SU-DHL-6 (cell line): ENCODE results near the gene TMEM11.

Source experiments
- H2AFZ ChIP-seq: fragments of 200-600 bp; sonication (generic); 2 replicates; pipeline ENCODE4 v1.6.1; 2014; ENCODE audit warnings: low read depth, mild to moderate bottlenecking, moderate library complexity, mixed read lengths, antibody characterized with exemption, low read length; ENCODE audit not compliant: severe bottlenecking
- H3F3A ChIP-seq: fragments of 200-600 bp; shearing (Covaris generic); 2 replicates; pipeline ENCODE4 v1.6.0; 2016; ENCODE audit warnings: antibody characterized with exemption, mild to moderate bottlenecking; ENCODE audit not compliant: insufficient read depth
- H3K27ac ChIP-seq: fragments of 200-600 bp; sonication (generic); 2 replicates; pipeline ENCODE4 v1.5.1; 2016; ENCODE audit warnings: low read depth, mild to moderate bottlenecking, low read length, moderate library complexity, mixed read lengths
- H3K27me3 ChIP-seq: fragments of 200-600 bp; sonication (generic), shearing (Covaris generic); 2 replicates; pipeline ENCODE4 v1.6.0; 2014; ENCODE audit warnings: mild to moderate bottlenecking, low read length
- H3K36me3 ChIP-seq: fragments of 200-600 bp; sonication (generic); 2 replicates; pipeline ENCODE4 v1.6.1; 2014; ENCODE audit warnings: mild to moderate bottlenecking, low read length, mixed read lengths
- H3K4me2 ChIP-seq: fragments of 300-600, 200-600 bp; shearing (Covaris generic), sonication (generic); 2 replicates; pipeline ENCODE4 v1.6.0; 2014; ENCODE audit warnings: low read length, low read depth, mild to moderate bottlenecking; ENCODE audit not compliant: poor library complexity, severe bottlenecking
- H3K4me3 ChIP-seq: fragments of 200-600 bp; sonication (generic); 2 replicates; pipeline ENCODE4 v1.5.1; 2014; ENCODE audit warnings: antibody characterized with exemption, low read length, mild to moderate bottlenecking, mixed read lengths; ENCODE audit not compliant: insufficient read depth, poor library complexity, severe bottlenecking
- H3K79me2 ChIP-seq: fragments of 200-600 bp; sonication (generic); 2 replicates; pipeline ENCODE4 v1.6.1; 2014; ENCODE audit warnings: mild to moderate bottlenecking, low read length, moderate library complexity; ENCODE audit not compliant: insufficient read depth
- H3K9ac ChIP-seq: fragments of 200-600 bp; sonication (generic); 2 replicates; pipeline ENCODE4 v1.7.0; 2014; ENCODE audit warnings: mild to moderate bottlenecking, low read length
- H3K9me2 ChIP-seq: fragments of 200-600 bp; sonication (generic); replicated peaks from 2 replicates; pipeline ENCODE4 v1.6.1; 2014; ENCODE audit warnings: low read length; ENCODE audit not compliant: insufficient read depth
- H3K9me3 ChIP-seq: fragments of 200-600 bp; sonication (generic); 2 replicates; pipeline ENCODE4 v1.6.1; 2014; ENCODE audit warnings: low read length, mixed read lengths; ENCODE audit not compliant: insufficient read depth
- H4K20me1 ChIP-seq: fragments of 200-600 bp; sonication (generic); 2 replicates; pipeline ENCODE4 v1.6.1; 2014; ENCODE audit warnings: low read depth, mild to moderate bottlenecking, antibody characterized with exemption, low read length, moderate library complexity, mixed read lengths
- CTCF ChIP-seq: fragments of 200-600 bp; sonication (generic); IDR thresholded peaks from one replicate; pipeline ENCODE4 v1.5.1; 2017; ENCODE audit warnings: antibody characterized with exemption, mild to moderate bottlenecking, low read length, moderate library complexity; ENCODE audit not compliant: insufficient read depth, poor library complexity, severe bottlenecking
- EZH2phosphoT487 ChIP-seq: fragments of 200-600 bp; sonication (generic), shearing (Covaris generic); conservative IDR thresholded peaks from 2 replicates; pipeline ENCODE4 v1.6.1; 2018; ENCODE audit warnings: mild to moderate bottlenecking, antibody characterized with exemption, low read length, moderate library complexity, mixed read lengths

Gene TMEM11

GRCh38 chr17:21166595-21167210 is 47.3 kb downstream of the TMEM11 start:
- Histone ChIP-seq H3F3A (no peaks in the 10 kb centered on the region), H3K27me3 (no peaks in the 10 kb centered on the region), H4K20me1 (no peaks in the 10 kb centered on the region), H2AFZ (no peak overlapping the region), H3K27ac (no peak overlapping the region), H3K9ac (no peak overlapping the region), H3K36me3 (no peaks in the 10 kb centered on the region), H3K4me3 (no peak overlapping the region), H3K4me2 (no peak overlapping the region), H3K79me2 (no peaks in the 10 kb centered on the region), H3K9me3 (no peaks in the 10 kb centered on the region), H3K9me2 (no peaks in the 10 kb centered on the region)
- no peak for TF ChIP-seq EZH2phosphoT487
- TF ChIP-seq CTCF: no peak

GRCh38 chr17:21165922-21166594 is 47.9 kb downstream of the TMEM11 start:
- Histone ChIP-seq H3K9ac (no peak overlapping the region), H3K27ac (no peak overlapping the region), H3K36me3 (no peaks in the 10 kb centered on the region), H2AFZ (no peak overlapping the region), H3K79me2 (no peaks in the 10 kb centered on the region), H3K9me2 (no peaks in the 10 kb centered on the region), H4K20me1 (no peaks in the 10 kb centered on the region), H3K27me3 (no peaks in the 10 kb centered on the region), H3K4me2 (no peak overlapping the region), H3F3A (no peaks in the 10 kb centered on the region), H3K4me3 (no peak overlapping the region), H3K9me3 (no peaks in the 10 kb centered on the region)
- TF ChIP-seq EZH2phosphoT487: no peak
- TF ChIP-seq CTCF: no peak

GRCh38 chr17:21164620-21165019 is 49.3 kb downstream of the TMEM11 start:
- no peak for TF ChIP-seq CTCF
- no peak for TF ChIP-seq EZH2phosphoT487
- Histone ChIP-seq H3K9me3 (no peaks in the 10 kb centered on the region), H3K79me2 (no peaks in the 10 kb centered on the region), H2AFZ (no peak overlapping the region), H3F3A (no peaks in the 10 kb centered on the region), H3K9ac (no peak overlapping the region), H4K20me1 (no peaks in the 10 kb centered on the region), H3K27me3 (no peaks in the 10 kb centered on the region), H3K4me2 (no peak overlapping the region), H3K9me2 (no peaks in the 10 kb centered on the region), H3K36me3 (no peaks in the 10 kb centered on the region), H3K27ac (no peak overlapping the region), H3K4me3 (no peak overlapping the region)
